Upper lobe of right lung (tissue), 1 donor: Measurements from ENCODE around the gene CHML. TPM values are rescaled to one million over a fixed set of nuclear protein-coding genes. Genes with fewer than 3 reads are reported as not detected.

Experiments used
- ATAC-seq: fragments of 200-7000 bp; cut with Tn5 transposase; one replicate; pipeline ENCODE4 v1.9.1; 2020; ENCODE audit warnings: mild to moderate bottlenecking, moderate library complexity
- DNase-seq: peaks from one replicate; pipeline ENCODE4 v3.0.0-alpha.2; 2020
- H3K27ac ChIP-seq: fragments of 200-600 bp; one replicate; pipeline ENCODE4 v1.8.0; 2022
- H3K27me3 ChIP-seq: fragments of 200-600 bp; one replicate; pipeline ENCODE4 v1.8.0; 2022; ENCODE audit warnings: mild to moderate bottlenecking
- H3K36me3 ChIP-seq: fragments of 200-600 bp; one replicate; pipeline ENCODE4 v1.8.0; 2022
- H3K4me1 ChIP-seq: fragments of 200-600 bp; one replicate; pipeline ENCODE4 v1.8.0; 2022
- H3K4me3 ChIP-seq: fragments of 200-600 bp; one replicate; pipeline ENCODE4 v1.8.0; 2022; ENCODE audit warnings: mild to moderate bottlenecking
- H3K9me3 ChIP-seq: fragments of 200-600 bp; one replicate; pipeline ENCODE4 v1.8.0; 2022
- intact Hi-C: fragments of 100-400 bp; cut with DNase I; formaldehyde crosslinking; loops from one replicate; pipeline ENCODE4 v1.11.0; 2022
- total RNA-seq: library from RNA; stranded (reverse); fragmentation: NEBNext Ultra II Directional; extraction: Animal tissue kit (Norgen Biotek cat#: 25700); gene quantifications from one replicate; pipeline ENCODE4 v1.2.1, GENCODE V29; 2021
- TF ChIP-seq, protein P1 (sequence below): fragments of 200-600 bp; IDR thresholded peaks from one replicate; pipeline ENCODE4 v1.8.0; 2022; ENCODE audit warnings: antibody characterized with exemption
- donor health status: DM: no; HTN: yes; CAD: no; lungs with severe emphysema.

CHML gene
- total RNA-seq, 1 donor from 2014 or later: 16.8 TPM

DNA sequence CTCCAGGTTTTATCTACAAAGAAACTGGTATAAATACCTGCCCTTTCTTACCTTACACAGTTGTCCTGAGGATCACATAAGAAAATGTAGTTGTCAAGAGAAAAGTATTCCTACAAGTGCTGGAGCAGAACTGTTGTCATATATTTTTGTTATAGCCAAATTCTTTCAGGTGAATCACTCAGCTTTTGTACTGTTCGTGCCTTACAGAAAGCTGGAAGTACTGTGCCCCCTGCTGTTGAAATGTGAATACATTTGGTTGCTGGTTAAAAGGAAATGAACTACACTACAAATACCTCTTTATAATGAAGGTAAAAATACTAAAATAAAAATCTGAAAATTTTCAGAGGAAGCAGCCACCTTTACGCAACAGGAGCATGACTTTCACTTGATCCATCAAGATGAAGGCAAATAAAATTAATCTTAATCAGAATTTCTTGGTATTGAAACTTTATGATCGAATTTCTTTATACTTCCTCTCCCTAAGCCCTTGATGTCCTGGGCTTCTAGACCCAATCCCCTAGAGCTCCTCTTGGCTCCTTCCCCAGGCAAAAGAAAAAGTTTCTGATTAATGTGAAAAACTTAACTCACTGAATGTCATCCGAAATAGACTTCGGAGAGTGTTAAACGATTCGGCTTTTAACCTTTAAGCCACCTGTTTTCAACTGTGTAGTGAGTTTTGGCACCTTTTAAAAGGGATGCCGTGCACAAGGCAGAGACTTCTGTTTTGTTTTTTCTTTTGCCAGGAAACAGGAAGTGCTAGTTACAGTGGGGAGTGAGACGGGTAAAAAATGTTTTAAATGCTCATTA is 12.5 kb downstream of the CHML start:
- TF ChIP-seq, protein P1, sequence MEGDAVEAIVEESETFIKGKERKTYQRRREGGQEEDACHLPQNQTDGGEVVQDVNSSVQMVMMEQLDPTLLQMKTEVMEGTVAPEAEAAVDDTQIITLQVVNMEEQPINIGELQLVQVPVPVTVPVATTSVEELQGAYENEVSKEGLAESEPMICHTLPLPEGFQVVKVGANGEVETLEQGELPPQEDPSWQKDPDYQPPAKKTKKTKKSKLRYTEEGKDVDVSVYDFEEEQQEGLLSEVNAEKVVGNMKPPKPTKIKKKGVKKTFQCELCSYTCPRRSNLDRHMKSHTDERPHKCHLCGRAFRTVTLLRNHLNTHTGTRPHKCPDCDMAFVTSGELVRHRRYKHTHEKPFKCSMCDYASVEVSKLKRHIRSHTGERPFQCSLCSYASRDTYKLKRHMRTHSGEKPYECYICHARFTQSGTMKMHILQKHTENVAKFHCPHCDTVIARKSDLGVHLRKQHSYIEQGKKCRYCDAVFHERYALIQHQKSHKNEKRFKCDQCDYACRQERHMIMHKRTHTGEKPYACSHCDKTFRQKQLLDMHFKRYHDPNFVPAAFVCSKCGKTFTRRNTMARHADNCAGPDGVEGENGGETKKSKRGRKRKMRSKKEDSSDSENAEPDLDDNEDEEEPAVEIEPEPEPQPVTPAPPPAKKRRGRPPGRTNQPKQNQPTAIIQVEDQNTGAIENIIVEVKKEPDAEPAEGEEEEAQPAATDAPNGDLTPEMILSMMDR: peak; percentile 59
- intact Hi-C loops: no loop called here
- no peak for DNase-seq
- no peaks in the 10 kb centered on the region for H3K36me3 ChIP-seq
- peak; percentile 80 for ATAC-seq
- no peak overlapping the region for H3K4me3 ChIP-seq
- H3K4me1 ChIP-seq: no peaks in the 10 kb centered on the region
- H3K27ac ChIP-seq: no peak overlapping the region
- no peaks in the 10 kb centered on the region for H3K9me3 ChIP-seq
- no peaks in the 10 kb centered on the region for H3K27me3 ChIP-seq

DNA sequence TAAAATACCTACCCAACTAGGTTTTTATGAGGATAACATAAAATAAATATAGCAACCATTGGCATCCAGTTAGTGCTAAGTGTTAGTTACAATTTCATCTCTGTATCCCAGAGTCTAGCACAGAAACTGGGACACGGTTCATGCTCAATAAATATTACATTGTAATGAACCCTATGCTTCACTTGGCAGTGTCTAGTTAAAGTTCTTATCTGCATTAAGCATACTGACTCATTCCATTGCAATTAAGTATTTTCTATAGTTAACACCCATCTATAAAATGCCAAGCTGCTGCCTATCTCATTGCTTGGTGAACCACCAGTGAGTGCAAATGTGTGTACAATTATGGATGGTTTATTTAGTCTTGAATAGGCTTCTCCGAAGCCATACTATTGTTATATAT is 15.2 kb downstream of the CHML start:
- ATAC-seq: no peak
- no peaks in the 10 kb centered on the region for H3K9me3 ChIP-seq
- no peak overlapping the region for H3K4me3 ChIP-seq
- no peaks in the 10 kb centered on the region for H3K36me3 ChIP-seq
- no peaks in the 10 kb centered on the region for H3K4me1 ChIP-seq
- DNase-seq: no peak
- TF ChIP-seq, protein P1: no peak
- no peaks in the 10 kb centered on the region for H3K27me3 ChIP-seq
- intact Hi-C loops: no loop called here
- no peak overlapping the region for H3K27ac ChIP-seq

DNA sequence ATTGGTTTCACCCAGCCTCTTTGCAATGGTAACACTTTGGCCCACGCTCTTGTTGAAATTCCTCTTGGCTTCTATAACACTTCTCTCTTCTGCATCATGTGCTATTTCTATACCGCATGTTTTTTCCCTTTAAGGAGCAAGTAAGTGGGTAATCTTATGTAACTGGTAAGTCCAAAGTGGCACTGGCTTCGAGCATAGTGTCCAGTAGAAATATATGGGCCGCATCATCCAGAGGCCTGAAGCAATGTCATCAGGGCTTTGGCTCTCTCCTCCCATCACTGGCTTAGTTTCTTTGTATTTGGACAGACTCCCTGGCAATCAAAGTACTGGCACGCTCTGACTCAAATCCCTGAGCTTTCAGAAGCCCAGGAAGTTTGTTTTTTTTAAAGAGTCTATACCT is 17.5 kb downstream of the CHML start:
- ATAC-seq: peak; percentile 75

DNA sequence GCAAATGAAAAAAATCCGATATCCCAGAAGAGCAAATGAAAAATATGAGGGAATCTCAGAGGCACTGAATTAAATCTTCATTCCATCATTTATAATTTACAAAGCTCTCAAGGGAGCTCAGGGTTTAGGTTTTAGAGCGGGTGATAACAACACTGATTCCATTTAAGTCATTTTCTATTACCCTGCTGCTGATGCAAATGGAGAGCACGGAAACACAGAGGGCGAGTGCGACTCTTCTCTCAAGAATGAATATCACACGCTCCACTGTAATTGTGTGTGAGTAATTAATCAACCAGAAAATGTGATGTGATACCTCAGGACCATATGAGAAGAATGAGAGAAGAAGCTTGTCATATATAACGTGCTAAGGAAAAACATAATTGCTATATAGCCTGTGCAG is 22.7 kb downstream of the CHML start:
- Histone ChIP-seq H3K27ac (no peak overlapping the region), H3K36me3 (no peaks in the 10 kb centered on the region), H3K27me3 (no peaks in the 10 kb centered on the region), H3K4me1 (no peaks in the 10 kb centered on the region), H3K4me3 (no peak overlapping the region), H3K9me3 (no peaks in the 10 kb centered on the region)
- TF ChIP-seq, protein P1: no peak
- intact Hi-C loops: no loop called here
- ATAC-seq (no peak), DNase-seq (no peak)

More for the DNA sequence above, 17.5 kb downstream of the CHML start:
- H3K4me3 ChIP-seq: no peak overlapping the region
- TF ChIP-seq, protein P1: no peak
- H3K36me3 ChIP-seq: no peaks in the 10 kb centered on the region
- H3K4me1 ChIP-seq: no peaks in the 10 kb centered on the region
- no peak for DNase-seq
- no peaks in the 10 kb centered on the region for H3K9me3 ChIP-seq
- H3K27me3 ChIP-seq: no peaks in the 10 kb centered on the region
- H3K27ac ChIP-seq: no peak overlapping the region
- intact Hi-C loops: no loop called here

DNA sequence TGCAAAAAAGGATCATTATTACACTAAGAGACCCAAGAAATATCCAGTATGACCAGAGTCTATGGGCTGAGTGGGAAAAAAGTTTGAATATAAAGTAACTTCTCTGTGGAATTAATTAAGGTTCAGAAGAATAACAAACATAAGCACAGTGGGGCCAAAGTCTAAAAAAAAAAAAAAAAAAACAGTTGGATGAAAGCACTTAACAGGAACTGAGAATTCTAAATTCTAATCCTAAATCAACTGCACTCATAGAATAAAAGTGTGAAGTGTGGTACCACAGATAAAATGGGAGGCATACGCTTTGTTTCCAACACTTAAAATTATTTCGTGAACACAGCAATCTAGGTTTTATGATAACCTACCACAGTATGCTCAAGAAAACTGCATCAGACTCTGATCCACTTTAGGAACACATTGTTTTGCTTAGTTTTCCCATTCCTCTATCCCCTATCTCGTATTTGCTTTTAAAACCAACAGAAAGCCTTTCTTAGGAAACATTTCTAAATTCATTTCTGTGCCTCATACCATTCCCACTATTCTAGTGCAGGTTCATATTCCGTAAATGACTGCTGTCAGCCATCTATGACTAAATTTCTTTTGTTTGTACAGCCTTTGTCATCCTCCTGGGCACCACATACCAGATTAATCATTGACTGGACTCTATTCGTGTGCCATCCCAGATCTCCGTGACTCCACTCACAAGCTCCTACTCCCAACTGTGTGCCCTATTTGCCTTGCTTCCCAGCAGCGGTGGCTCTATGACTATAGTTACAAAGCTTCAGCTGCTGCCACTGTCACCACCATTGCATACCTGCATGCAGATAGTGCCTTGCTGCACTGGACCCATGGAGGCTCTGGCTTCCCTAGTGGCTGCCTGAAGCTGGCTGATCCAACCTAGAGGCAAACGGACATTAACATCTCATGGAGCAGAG is 24.9 kb downstream of the CHML start:
- intact Hi-C loops: no loop called here
- Histone ChIP-seq H3K4me3 (no peak overlapping the region), H3K36me3 (no peaks in the 10 kb centered on the region), H3K27me3 (no peaks in the 10 kb centered on the region), H3K27ac (no peak overlapping the region), H3K4me1 (peaks cover 15% of the 10 kb centered on the region), H3K9me3 (no peaks in the 10 kb centered on the region)
- ATAC-seq (no peak), DNase-seq (no peak)
- TF ChIP-seq, protein P1: no peak
